ENCODE data around the gene OR11G2.

- TF ChIP-seq CTCF (IDR thresholded peaks at IDR 0.05): no peak
- TF ChIP-seq EP300 (IDR thresholded peaks at IDR 0.05): no peak
- no peak for TF ChIP-seq POLR2A (IDR thresholded peaks at IDR 0.05)
These were observed 3.4 kb downstream of the OR11G2 start for GRCh38 chr14:20194101-20194500.

Data from upper lobe of left lung (tissue), 4 donors.